ENCODE results near the gene OCA2. TPM values are rescaled to one million over a fixed set of nuclear protein-coding genes. Genes with fewer than 3 reads are reported as not detected.

OCA2 gene
- total RNA-seq, 2 experiments from 2014 or later = not detected

- H3K27me3 Mint-ChIP-seq = no peaks in the 10 kb centered on the region
- no peak for ATAC-seq (ENCODE audit: low read depth)
Measured at GRCh38 chr15:27993544-27993943, 105.6 kb downstream of the OCA2 start.

GRCh38 chr15:27990521-27991515, 108.3 kb downstream of the OCA2 start:
- Mint-ChIP-seq H3K36me3 (no peaks in the 10 kb centered on the region), H3K27ac (no peak overlapping the region), H3K4me3 (no peak overlapping the region), H3K9me3 (peaks cover 2% of the 10 kb centered on the region), H3K27me3 (no peaks in the 10 kb centered on the region), H3K4me1 (no peaks in the 10 kb centered on the region)
- POLR2A ChIA-PET = no interaction called here
- ATAC-seq (ENCODE audit: low read depth) (no peak), DNase-seq (no peak)

More at GRCh38 chr15:27993544-27993943, 105.6 kb downstream of the OCA2 start:
- H3K36me3 Mint-ChIP-seq = no peaks in the 10 kb centered on the region
- H3K9me3 Mint-ChIP-seq = peaks cover 4% of the 10 kb centered on the region
- no peak overlapping the region for H3K27ac Mint-ChIP-seq
- POLR2A ChIA-PET = no interaction called here
- no peaks in the 10 kb centered on the region for H3K4me1 Mint-ChIP-seq
- no peak for DNase-seq
- no peak overlapping the region for H3K4me3 Mint-ChIP-seq

GRCh38 chr15:27989838-27990237, 109.3 kb downstream of the OCA2 start:
- H3K27ac Mint-ChIP-seq = no peak overlapping the region
- H3K4me1 Mint-ChIP-seq = no peaks in the 10 kb centered on the region
- DNase-seq (no peak), ATAC-seq (ENCODE audit: low read depth) (no peak)
- no peaks in the 10 kb centered on the region for H3K27me3 Mint-ChIP-seq
- H3K9me3 Mint-ChIP-seq = peaks cover 2% of the 10 kb centered on the region
- POLR2A ChIA-PET = no interaction called here
- H3K36me3 Mint-ChIP-seq = no peaks in the 10 kb centered on the region
- no peak overlapping the region for H3K4me3 Mint-ChIP-seq

- H3K27ac Mint-ChIP-seq = no peak overlapping the region
- peaks cover 1% of the 10 kb centered on the region for H3K9me3 Mint-ChIP-seq
- H3K4me3 Mint-ChIP-seq = no peak overlapping the region
- ATAC-seq (ENCODE audit: low read depth) = no peak
- H3K36me3 Mint-ChIP-seq = no peaks in the 10 kb centered on the region
- POLR2A ChIA-PET = no interaction called here
- H3K27me3 Mint-ChIP-seq = no peaks in the 10 kb centered on the region
- no peaks in the 10 kb centered on the region for H3K4me1 Mint-ChIP-seq
- no peak for DNase-seq
Measured at GRCh38 chr15:27989427-27989826, 109.7 kb downstream of the OCA2 start.

- H3K36me3 Mint-ChIP-seq = no peaks in the 10 kb centered on the region
- H3K27ac Mint-ChIP-seq = no peak overlapping the region
- H3K27me3 Mint-ChIP-seq = no peaks in the 10 kb centered on the region
- no peak overlapping the region for H3K4me3 Mint-ChIP-seq
- ATAC-seq (ENCODE audit: low read depth) (no peak), DNase-seq (no peak)
- H3K4me1 Mint-ChIP-seq = no peaks in the 10 kb centered on the region
- no peaks in the 10 kb centered on the region for H3K9me3 Mint-ChIP-seq
- POLR2A ChIA-PET = no interaction called here
Measured at GRCh38 chr15:27985099-27985498, 114.0 kb downstream of the OCA2 start.

GRCh38 chr15:27983496-27983895, 115.6 kb downstream of the OCA2 start:
- no peaks in the 10 kb centered on the region for H3K36me3 Mint-ChIP-seq
- H3K9me3 Mint-ChIP-seq = no peaks in the 10 kb centered on the region
- no peak overlapping the region for H3K4me3 Mint-ChIP-seq
- no peak overlapping the region for H3K27ac Mint-ChIP-seq
- H3K4me1 Mint-ChIP-seq = no peaks in the 10 kb centered on the region
- ATAC-seq (ENCODE audit: low read depth) (no peak), DNase-seq (no peak)
- POLR2A ChIA-PET = no interaction called here
- no peaks in the 10 kb centered on the region for H3K27me3 Mint-ChIP-seq

GRCh38 chr15:27977696-27978095, 121.4 kb downstream of the OCA2 start:
- POLR2A ChIA-PET = no interaction called here
- H3K4me1 Mint-ChIP-seq = no peaks in the 10 kb centered on the region

GRCh38 chr15:27973886-27974285, 125.2 kb downstream of the OCA2 start:
- POLR2A ChIA-PET = no interaction called here
- H3K36me3 Mint-ChIP-seq = no peaks in the 10 kb centered on the region

More at GRCh38 chr15:27977696-27978095, 121.4 kb downstream of the OCA2 start:
- Mint-ChIP-seq H3K36me3 (no peaks in the 10 kb centered on the region), H3K9me3 (peaks cover 4% of the 10 kb centered on the region), H3K4me3 (no peak overlapping the region), H3K27me3 (no peaks in the 10 kb centered on the region), H3K27ac (no peak overlapping the region)
- no peak for DNase-seq
- ATAC-seq (ENCODE audit: low read depth) = no peak

GRCh38 chr15:27970661-27971392, 128.3 kb downstream of the OCA2 start:
- no peak for DNase-seq
- Mint-ChIP-seq H3K4me3 (no peak overlapping the region), H3K27me3 (no peaks in the 10 kb centered on the region)

More at GRCh38 chr15:27973886-27974285, 125.2 kb downstream of the OCA2 start:
- Mint-ChIP-seq H3K4me1 (no peaks in the 10 kb centered on the region), H3K9me3 (peaks cover 4% of the 10 kb centered on the region), H3K27ac (no peak overlapping the region), H3K4me3 (no peak overlapping the region), H3K27me3 (no peaks in the 10 kb centered on the region)
- ATAC-seq (ENCODE audit: low read depth) = no peak
- no peak for DNase-seq

GRCh38 chr15:27967541-27967940, 131.6 kb downstream of the OCA2 start:
- no peak for ATAC-seq (ENCODE audit: low read depth)

More at GRCh38 chr15:27970661-27971392, 128.3 kb downstream of the OCA2 start:
- POLR2A ChIA-PET = no interaction called here
- Mint-ChIP-seq H3K9me3 (peaks cover 4% of the 10 kb centered on the region), H3K27ac (no peak overlapping the region), H3K36me3 (no peaks in the 10 kb centered on the region), H3K4me1 (no peaks in the 10 kb centered on the region)
- no peak for ATAC-seq (ENCODE audit: low read depth)

GRCh38 chr15:27965546-27965945, 133.6 kb downstream of the OCA2 start:
- POLR2A ChIA-PET = no interaction called here
- ATAC-seq (ENCODE audit: low read depth) (no peak), DNase-seq (no peak)
- Mint-ChIP-seq H3K27me3 (no peaks in the 10 kb centered on the region), H3K27ac (no peak overlapping the region), H3K4me3 (no peak overlapping the region), H3K9me3 (no peaks in the 10 kb centered on the region), H3K4me1 (no peaks in the 10 kb centered on the region), H3K36me3 (no peaks in the 10 kb centered on the region)

More at GRCh38 chr15:27967541-27967940, 131.6 kb downstream of the OCA2 start:
- no peaks in the 10 kb centered on the region for H3K4me1 Mint-ChIP-seq
- H3K4me3 Mint-ChIP-seq = no peak overlapping the region
- no peaks in the 10 kb centered on the region for H3K36me3 Mint-ChIP-seq
- POLR2A ChIA-PET = no interaction called here
- no peak overlapping the region for H3K27ac Mint-ChIP-seq
- no peak for DNase-seq
- no peaks in the 10 kb centered on the region for H3K27me3 Mint-ChIP-seq
- no peaks in the 10 kb centered on the region for H3K9me3 Mint-ChIP-seq

GRCh38 chr15:27961801-27962200, 137.3 kb downstream of the OCA2 start:
- no peak for DNase-seq
- no peaks in the 10 kb centered on the region for H3K4me1 Mint-ChIP-seq
- H3K36me3 Mint-ChIP-seq = no peaks in the 10 kb centered on the region
- POLR2A ChIA-PET = no interaction called here
- H3K27me3 Mint-ChIP-seq = no peaks in the 10 kb centered on the region
- no peaks in the 10 kb centered on the region for H3K9me3 Mint-ChIP-seq
- no peak overlapping the region for H3K4me3 Mint-ChIP-seq
- ATAC-seq (ENCODE audit: low read depth) = no peak
- H3K27ac Mint-ChIP-seq = no peak overlapping the region

- ATAC-seq (ENCODE audit: low read depth) = no peak
Measured at GRCh38 chr15:27958911-27959578, 140.1 kb downstream of the OCA2 start.

More at GRCh38 chr15:27958911-27959578, 140.1 kb downstream of the OCA2 start:
- no peak overlapping the region for H3K27ac Mint-ChIP-seq
- H3K4me1 Mint-ChIP-seq = no peaks in the 10 kb centered on the region
- no peaks in the 10 kb centered on the region for H3K27me3 Mint-ChIP-seq
- no peaks in the 10 kb centered on the region for H3K36me3 Mint-ChIP-seq
- no peak for DNase-seq
- no peak overlapping the region for H3K4me3 Mint-ChIP-seq
- no peaks in the 10 kb centered on the region for H3K9me3 Mint-ChIP-seq
- POLR2A ChIA-PET = no interaction called here

All from activated naive CD8-positive, alpha-beta T cell treated with anti-CD3 and anti-CD28 coated beads, Interleukin-2, amount 10 ng/mL, durations not matched to agents 7 days and 5 days (primary cell).